NCI-H2081 treated with DMSO at 0.1 percent for 48 hours (cell line): ENCODE data around the gene ABHD12.
"Not testable (repeated sequence)": the region's sequence is repeated elsewhere in the genome, so short reads cannot be mapped to it uniquely, and the experiment has no call there.

ENCODE experiments used
- DNase-seq: peaks from one replicate; lab custom pipeline; 2025; lab: John Stamatoyannopoulos, UW

Gene ABHD12

DNA sequence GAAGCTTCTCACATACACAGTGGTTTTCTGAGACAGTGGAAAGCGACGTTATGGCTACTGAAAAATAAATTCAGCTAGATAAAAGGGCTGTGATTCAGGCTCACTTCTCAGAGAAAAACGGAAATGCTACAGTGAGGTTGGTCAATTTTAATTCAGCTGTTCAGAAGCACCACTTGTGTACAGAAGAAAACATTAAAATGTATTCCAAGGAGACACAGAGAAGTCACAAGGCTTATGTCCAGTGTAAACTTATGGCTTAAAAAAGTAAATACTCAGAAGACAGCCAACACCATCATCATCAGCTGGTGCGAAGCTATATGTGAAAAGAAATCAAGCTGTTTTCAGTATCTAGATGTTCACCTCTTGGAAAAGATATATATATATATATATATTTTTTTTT, 68.6 kb downstream of the ABHD12 start:
- no peak for DNase-seq

DNA sequence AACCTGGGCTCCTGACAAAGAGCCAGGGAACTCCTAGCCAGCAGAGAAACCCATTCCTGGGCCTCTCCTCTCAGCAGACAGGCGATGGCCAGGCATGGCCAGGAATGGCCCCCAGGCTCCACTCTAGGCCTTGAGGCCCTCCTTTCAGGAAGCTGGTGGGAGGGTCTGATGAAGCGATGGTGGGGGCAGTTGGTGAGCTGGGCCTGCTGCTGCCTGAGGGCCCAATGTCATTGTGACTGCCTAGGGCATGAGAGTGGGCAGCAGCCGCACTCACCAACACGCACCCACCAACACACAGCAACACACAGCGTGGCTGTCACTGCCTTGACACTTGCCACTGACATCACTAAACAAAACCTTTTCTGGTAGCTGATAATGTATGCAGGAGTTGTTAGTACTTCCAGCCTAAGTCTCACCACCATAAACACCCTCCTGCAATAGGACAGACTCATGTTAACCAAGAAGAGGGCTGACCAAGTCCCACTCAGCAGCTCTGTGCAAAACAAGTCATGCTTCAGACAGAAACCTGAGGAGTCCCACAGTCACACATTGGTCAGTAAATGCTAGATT, 69.3 kb downstream of the ABHD12 start:
- DNase-seq = no peak

DNA sequence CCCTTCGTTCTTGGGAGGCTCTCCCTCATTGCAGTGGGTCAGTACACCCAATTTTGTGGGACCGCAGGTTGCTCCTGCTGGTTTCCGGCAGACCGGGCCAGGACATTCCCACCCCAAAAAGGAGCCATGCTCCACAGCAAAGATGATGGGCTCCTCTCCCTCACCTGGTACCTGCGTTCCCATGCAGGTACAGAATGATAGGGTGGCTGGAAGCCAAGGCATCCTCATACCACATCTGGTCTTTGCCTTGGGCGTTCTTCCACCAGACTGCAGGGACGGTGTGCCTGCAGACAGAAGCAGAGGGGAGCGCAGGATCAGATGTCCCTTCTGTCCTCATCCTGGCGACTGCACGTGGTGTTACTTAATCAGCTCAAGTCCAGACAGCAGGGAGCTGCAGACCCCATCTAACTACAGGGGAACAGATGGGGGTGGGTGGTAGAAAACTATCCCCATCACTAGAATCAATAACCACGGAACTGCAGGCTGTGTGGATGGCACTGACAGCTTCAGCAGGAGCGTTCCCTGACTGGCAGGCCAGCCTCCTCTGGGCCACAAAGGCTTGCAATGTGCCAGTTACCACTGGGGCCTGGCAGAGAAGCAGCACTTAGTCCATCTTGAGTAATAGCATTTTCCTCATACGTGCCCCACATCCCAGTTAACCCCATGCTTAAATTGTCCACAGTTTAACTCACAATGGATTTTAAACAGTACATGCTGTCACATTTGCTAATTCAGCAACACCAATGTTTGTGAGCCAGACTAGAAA, 70.4 kb downstream of the ABHD12 start:
- DNase-seq = no peak

DNA sequence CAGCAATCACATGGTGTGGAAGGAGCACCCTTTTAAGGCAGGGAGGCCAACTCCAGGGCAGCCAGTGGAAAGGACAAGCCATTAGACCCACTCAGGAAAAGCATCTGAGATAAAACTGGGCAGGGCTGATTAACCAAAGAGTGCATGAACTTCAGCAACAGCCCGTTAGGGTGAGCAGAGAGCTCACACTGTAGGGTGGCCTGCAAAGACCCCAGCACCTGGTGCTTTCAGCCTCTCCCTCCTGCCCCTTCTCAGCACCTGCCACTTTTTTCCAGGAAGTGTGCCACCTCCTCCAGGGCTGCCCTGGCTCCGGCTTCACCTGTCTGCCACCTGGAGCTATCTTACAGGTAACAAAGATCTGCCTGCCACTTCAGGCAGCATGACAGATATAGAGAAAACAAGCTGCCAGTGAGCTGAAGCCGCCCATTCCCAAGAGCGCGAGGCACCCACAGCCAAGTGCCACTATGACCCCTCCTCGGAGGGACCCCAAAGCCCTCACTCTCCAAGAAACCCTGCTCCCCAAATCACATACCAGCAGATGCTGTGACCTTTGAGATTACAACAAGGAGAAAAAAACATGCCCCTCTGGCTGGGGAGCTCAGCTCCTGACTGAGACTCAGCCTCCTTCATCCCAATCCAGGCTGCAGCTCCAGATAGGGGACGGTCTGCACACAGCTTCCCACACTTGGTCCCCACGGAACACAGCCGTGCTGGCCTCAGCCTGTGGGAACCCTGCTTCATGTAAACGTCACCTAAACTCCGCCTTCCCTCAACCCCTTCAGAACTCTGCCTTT, 71.2 kb downstream of the ABHD12 start:
- peak; percentile 28 for DNase-seq

DNA sequence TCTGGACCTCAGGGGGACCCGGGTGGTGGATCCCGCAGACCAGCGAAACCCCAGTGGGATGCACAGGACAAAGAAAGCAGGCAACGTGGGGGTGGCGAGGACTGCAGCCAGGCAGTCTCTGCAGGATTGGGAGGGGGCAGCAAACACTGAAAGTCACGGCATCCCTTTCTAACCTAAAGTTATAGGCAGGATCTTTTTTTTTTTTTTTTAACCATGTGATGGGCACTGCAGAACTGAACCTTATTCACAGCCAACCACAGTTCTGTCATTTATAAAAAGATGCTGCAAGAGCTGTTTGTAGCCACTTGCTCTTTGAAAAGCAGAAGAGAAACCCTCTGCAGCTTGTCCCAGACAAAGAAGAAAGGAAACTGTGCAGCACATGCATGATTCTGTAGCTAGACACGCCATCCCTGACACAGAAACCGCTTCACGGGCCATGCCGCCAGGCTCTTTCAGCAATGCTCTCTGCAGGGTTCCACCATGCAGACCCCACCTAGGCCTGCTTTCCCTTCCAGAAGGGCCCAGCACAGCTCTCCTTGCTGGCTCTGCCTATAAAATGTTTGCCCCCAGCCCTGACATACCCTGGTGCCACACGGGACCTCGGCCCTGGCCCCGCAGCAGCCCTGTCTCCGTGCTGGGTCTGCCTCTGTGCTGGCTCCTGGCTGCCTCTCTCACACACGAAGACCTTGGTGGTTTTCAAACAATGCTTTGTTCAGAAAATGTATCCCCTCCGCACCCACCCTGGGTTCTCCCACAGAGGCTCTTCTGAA, 72.0 kb downstream of the ABHD12 start:
- DNase-seq = no peak

DNA sequence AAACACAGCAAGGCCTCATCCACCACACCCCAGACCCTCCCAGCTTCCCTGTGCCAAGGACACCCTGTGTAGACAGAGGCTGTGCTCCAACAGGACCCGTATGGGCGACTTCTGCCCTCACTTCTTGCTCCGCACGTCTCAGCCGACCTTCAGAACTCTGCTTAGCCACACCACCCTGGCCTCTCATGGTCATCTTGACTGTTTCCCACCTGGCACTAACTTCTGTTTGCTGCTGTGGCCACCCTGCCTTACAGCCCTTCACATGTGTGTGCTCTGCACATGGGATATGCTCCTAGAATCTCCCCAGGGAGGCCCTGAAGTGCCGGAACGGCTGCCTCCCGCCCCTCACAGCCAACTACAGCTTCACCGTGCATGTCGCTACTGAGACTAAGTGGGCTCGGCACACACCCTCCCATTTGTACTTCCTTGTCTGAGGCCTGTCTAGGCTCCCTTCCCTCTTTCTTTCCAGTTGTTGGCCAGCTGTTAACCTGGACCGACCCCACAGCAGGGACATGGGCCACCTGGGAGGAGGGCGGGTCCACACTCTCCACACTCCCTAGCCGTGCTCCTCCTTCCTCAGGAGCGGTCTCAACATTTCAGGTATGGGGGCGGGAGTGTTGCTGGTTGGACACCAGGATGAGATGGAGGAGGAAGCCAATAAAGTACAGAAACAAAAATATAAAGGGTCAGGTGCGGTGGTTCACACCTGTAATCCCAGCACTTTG, 73.1 kb downstream of the ABHD12 start:
- DNase-seq = no peak

DNA sequence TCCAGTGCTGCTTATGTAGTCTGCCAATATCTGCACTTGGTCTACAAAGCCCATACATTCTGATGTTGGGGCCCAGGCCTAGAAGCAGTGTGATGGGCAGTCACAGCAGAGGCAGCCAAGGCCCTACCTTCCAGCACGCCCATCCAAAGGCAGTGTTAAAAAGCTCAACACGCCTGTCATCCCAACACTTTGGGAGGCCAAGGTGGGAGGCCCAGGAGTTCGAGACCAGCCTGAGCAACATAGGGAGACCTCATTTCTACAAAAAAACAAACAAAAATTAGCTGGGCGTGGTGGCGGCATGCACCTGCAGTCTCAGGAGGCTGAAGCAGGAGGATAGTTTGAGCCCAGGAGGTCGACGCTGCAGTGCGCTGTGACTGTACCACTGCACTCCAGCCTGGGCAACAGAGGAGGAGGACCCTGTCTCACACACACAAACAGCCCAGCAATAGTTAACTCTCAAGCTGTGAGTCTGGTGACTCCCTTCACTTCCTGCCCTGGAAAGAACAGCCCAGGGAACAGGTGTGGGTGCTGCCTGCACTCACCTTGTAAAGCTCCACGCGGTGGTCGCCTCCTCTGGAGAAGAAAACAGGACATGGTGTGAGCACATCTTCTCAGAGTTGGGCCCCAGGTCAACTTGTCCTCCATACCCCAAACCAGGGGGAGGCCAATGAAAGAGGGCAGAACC, 74.0 kb downstream of the ABHD12 start:
- DNase-seq = no peak

DNA sequence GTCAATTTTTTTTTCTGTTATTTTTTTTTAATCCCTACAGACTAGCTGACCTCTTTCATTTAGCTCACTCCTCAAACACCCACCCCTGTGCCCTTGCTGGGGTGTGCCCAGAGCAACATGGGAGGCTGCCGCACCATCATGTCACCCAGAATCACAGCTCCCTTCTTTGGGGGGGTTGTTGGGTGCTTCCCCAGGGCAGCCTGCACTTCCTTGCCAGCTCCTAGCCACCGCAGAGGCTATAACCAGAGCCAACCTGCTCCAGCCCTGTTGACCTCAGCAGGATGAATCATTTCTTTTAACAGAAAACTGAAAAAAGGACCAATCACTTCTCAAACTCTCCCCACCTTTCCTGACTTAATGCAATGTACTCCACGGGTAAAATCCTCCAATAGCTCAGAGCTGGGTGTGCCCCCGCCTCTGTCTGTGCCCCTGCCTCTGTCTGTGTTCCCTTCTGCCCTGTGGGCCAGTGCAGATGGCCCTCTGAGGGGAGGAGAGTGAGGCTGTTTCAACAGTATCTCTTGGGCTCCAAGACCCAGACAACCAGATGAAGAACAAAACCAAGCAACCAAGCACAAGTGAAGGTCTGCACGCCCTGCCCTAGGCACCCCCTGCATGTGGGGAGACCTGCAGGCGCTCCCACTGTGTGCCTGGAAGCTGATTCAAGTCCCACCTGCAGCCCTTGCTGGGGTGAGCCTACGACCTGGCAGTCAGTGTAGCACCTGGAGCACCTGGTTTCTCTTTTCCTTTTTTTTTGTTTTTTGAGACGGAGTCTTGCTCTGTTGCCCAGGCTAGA, 75.0 kb downstream of the ABHD12 start:
- DNase-seq = no peak

DNA sequence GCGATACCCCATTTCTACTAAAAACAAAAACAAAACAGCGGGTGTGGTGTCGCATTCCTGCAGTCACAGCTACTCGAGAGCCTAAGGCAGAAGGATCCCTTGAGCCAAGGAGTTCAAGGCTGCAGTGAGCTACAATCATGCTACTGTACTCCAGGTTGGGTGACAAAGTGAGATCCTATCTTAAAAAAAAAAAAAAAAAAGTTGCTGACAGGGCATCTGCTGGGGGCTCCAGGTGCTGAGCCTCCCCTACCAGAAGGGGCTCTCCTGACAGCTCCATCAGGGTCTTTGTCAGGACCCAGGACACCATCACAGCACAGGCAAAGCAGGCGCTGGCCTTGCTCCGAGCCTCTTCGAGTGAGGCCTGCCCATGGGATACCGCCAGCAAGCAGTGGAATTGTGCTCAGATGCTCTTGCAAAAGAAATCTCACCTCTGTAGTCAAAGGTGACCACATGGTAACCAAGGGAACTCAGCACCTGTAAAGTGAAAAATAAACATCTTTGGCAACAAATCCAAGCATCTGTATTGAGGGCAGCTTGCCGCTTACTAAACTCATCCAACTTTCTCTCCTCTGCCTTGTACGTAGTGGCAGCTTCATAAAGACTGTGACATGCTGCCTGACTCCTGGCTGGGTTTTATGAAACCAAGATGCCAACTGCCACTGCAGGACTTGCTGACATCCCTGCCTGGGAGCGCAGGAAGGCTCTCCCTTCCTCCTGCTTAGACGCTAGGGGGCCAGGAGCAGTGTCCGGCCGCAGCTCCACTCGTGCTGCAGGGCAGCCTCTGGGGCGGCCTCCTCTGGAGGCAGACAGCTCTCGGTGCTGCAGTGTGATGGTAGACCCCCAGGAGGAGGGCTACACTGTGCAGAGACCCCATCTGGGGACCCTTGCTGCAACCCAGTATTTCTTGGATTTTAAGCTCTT, 75.9 kb downstream of the ABHD12 start:
- DNase-seq = no peak

DNA sequence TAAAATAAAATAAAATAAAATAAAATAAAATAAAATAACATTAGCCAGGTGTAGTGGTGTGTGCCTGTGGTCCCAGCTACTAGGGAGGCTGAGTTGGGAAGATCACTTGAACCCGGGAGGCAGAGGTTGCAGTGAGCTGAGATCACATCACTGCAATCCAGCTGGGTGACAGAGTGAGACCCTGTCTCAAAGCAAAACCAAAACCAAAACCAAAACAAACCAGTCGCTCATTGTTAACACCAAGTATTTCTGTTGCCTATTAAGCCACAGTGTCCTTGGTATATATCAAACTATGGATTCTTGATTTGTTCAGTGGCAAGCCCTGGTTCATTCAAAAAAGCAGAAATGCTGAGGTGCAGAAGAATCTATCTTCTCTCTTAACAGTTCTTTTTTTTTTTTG, 77.0 kb downstream of the ABHD12 start:
- no peak for DNase-seq

DNA sequence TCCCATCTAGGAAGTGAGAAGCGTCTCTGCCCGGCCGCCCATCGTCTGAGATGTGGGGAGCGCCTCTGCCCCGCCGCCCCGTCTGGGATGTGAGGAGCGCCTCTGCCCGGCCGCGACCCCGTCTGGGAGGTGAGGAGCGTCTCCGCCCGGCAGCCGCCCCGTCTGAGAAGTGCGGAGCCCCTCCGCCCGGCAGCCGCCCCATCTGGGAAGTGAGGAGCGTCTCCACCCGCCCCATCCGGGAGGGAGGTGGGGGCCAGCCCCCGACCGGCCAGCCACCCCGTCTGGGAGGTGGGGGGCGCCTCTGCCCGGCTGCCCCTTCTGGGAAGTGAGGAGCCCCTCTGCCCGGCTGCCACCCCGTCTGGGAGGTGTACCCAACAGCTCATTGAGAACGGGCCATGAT, 77.9 kb downstream of the ABHD12 start:
- not testable (repeated sequence) for DNase-seq

DNA sequence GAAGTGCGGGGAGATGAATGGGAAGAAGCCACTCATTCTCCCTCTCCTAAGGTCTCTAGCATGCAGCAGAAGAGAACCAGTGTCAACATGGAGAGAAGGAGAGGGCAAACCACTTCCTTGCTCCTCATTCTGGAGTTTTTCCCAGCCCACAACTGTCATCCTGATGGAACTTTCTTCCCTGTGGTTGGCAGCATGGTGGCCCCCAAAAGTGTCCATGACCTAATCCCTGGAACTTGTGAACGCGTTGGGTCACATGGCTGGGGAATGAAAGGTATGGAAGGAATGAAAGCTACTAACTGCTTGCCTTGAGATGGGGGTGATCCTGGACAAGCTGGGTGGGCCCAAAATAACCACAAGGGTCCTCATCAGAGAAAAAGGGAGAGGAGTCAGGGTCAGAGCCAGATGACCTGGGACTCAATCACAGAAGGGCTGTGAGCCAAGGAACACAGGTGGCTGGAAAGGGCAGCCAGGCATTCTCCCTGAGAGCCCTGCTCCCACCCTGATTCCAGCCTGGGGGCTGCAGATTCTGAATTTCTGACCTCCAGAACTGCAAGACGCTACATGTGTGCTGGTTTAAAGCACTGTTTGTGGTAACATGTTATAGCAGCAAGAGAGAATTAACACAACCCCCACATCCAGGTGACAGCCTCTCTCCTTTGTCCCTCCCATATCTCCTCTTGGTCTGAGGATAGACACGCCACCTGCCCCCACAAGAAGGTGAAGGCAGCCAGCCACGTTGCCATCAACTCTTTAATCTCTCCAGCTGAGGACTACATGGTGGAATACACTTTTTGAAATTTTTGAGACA, 79.5 kb downstream of the ABHD12 start:
- DNase-seq = no peak

DNA sequence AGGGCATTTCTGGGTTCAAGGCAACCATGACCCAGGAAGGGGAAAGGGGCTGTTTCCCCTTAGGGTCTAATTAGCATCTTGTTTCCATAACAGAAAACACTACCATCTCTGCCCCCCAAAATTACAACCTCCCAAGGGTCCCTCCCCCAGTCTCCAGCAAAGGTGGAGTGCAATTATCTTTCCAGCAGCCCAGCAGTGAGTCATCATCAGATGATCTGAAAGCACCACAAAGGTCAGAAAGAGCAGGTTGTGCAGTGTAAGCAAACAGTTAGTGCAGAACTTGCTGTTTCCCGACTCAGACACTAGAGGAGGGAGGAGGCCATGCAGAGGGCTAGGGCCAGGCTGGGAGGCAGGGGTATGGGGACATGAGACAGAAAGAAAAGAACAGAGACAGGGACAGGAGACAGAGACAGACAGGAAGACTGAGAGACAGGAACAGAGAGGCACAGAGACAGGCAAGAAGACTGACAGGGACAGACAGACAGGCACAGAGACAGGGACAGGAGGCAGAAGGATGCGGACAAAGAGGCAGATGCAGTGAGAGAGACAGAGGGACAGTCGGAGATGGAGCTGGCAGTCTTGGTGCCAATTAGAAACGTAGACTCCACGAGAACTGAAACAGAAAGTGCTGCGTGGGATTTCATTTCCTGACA, 80.2 kb downstream of the ABHD12 start:
- DNase-seq = no peak

DNA sequence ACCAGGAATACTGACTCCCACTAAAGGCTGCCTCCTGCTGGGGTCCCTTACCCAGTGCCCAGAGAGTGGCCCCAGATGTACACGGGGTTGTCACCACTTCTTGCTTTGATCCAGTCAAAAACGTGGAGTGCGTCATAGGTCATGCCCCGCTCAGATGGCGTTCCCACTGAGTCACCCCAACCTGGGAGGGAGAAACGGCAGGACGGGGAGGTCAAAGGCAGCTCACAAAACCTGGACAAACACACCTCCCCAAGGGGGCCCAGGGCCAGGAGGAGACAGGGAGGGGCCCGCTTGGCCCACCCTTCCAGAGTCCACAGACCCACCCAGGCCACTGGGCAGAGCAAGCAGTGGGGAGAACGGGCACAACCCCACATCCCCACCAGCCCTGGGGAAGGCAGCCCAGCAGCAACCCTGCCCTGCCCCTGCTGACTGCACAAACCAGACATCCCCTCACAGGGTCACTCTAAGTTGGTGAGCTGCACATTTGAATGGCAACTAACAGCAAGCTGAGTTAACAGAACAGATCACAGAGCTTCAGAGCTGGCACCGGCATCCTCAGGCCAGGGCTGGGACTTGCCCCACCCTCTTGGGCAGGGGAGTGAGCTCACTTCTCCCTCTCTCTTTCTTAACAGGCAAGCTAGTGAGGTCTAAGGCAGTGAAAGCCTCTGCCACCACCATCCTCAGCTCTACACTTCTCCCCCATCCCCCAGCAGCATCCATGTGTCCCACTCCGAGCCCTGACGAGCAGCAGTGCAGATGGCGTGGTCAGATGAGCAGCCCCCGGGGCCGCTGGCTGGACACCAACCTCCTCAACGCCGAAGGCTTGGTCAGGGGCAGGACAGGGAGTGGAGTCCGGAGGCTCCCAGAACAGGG, 81.0 kb downstream of the ABHD12 start:
- no peak for DNase-seq

DNA sequence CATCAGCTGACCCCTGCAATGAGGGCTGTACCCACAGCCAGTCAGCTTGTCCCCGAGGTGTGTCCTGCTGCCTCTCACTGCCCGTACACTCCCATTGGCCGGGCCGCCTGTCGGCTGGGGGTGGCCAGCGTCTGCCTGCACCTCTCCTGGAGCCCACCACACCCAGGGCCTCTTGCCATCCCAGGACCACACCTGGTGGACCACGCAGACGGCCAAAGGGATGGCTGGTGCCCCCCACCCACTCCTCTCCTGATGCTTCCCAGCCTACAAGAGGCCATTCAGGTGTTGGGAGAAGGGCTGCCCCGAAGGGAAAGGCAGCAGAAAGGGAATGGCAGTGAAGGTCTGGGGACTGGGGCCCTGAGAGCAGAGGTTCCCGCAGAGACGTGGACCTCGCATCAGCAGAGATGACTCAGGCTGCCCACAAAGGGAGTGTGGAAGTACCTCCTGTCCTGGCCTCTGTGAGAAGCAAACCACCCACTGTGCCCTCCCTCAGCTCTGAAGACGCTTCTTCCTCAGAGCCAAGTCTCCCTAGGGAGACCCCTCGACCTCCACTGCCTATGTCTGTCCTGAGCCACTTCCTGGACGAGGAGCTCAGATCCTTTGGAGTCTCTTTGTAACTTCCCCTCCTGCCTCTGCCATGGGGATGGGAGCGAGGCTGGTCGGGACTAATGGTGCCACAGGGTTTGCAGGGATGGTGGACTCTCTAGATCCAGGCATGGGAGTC, 81.8 kb downstream of the ABHD12 start:
- no peak for DNase-seq

DNA sequence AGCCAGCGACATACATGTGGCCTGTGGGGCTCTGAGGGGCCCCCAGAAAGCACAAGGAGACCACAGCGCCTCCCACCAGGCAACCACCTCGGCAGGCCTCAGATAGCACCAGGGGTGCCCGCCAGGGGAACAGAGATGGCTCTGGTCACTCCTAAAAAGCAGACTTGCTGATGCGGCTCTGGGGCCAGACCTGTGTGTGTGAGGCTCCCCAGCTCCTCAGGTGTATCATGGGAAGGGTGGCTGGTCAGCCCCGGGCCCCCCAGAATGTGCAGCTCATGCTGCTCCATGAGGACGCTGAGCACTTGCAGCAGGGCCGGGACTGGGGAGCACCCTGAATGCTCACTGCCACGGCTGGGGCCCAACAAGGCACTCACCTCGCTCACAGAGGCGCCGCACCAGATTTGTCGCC, 82.5 kb downstream of the ABHD12 start:
- DNase-seq = no peak
